ENCODE results near the gene CPED1. TPM values are rescaled to one million over a fixed set of nuclear protein-coding genes. Genes with fewer than 3 reads are reported as not detected.

CPED1 gene
- total RNA-seq, 1 donor from 2014 or later: 0.26 TPM

DNA sequence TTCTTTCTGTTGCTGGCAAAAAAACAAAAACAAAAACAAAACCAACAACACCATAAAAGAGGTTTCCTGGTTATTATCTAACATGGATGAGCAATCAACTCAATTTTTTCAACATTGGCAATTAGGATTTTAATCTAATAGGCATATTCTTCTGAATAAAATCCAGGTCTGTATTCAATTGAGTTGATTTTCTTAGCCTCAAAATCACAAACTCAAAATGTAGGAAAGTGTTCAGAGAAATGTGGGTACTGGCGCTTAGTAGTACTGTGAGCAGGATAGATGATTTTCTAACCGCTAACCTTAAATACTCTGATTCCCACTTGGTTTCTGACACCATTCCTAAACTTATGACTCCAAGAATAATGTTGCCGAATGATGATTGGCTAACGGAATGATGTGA, 345.9 kb downstream of the CPED1 start:
- no peak overlapping the region for H3K4me3 ChIP-seq (ENCODE audit: low read depth, low read length)

DNA sequence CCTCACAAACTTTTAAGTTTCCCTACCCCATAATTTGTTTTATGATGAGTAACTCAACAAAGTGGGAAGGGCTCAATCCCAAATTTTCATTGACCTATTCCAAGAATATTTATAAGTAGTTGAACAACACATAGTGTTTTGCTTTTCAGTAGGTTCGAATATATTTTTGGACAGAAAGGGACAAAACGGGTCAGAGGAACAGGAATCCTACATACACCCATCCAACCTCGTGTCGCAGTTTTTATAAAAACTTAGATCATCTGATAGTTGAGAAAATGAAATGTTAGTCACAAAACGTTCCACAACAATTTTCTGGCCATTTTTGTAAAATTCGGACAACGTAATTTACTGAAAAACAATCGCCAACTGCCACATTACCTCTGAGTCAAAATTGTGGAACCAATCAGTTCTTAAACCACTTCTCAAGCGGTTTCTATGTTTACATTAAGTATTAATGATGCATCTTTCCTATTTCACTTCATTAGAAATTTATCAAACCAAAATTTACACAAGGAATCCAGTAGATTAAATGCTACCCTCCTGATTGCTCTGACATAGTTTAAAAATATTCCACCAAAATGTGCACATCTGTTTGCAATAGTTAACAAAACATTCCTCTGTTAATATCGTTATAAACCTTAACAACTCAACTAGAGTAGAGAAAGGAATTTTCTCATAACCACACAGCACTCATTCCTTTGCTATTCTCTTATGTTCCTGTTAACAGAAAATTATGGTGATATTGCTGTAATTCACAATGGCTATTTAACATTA, 346.6 kb downstream of the CPED1 start:
- H3K27me3 ChIP-seq (ENCODE audit: control insufficient read depth, insufficient read depth, low read length): peaks cover 7% of the 10 kb centered on the region
- TF ChIP-seq, protein P1, sequence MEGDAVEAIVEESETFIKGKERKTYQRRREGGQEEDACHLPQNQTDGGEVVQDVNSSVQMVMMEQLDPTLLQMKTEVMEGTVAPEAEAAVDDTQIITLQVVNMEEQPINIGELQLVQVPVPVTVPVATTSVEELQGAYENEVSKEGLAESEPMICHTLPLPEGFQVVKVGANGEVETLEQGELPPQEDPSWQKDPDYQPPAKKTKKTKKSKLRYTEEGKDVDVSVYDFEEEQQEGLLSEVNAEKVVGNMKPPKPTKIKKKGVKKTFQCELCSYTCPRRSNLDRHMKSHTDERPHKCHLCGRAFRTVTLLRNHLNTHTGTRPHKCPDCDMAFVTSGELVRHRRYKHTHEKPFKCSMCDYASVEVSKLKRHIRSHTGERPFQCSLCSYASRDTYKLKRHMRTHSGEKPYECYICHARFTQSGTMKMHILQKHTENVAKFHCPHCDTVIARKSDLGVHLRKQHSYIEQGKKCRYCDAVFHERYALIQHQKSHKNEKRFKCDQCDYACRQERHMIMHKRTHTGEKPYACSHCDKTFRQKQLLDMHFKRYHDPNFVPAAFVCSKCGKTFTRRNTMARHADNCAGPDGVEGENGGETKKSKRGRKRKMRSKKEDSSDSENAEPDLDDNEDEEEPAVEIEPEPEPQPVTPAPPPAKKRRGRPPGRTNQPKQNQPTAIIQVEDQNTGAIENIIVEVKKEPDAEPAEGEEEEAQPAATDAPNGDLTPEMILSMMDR (IDR thresholded peaks at IDR 0.05; ENCODE audit: insufficient read depth, low read length, severe bottlenecking): no peak

More for the DNA sequence above, 345.9 kb downstream of the CPED1 start:
- DNase-seq (ENCODE audit: low read depth): no peak
- TF ChIP-seq, protein P1 (IDR thresholded peaks at IDR 0.05; ENCODE audit: insufficient read depth, low read length, severe bottlenecking): no peak
- no peaks in the 10 kb centered on the region for H3K36me3 ChIP-seq (ENCODE audit: control insufficient read depth, insufficient read depth, low read length)
- peaks cover 13% of the 10 kb centered on the region for H3K27me3 ChIP-seq (ENCODE audit: control insufficient read depth, insufficient read depth, low read length)
- no peak for FAIRE-seq

DNA sequence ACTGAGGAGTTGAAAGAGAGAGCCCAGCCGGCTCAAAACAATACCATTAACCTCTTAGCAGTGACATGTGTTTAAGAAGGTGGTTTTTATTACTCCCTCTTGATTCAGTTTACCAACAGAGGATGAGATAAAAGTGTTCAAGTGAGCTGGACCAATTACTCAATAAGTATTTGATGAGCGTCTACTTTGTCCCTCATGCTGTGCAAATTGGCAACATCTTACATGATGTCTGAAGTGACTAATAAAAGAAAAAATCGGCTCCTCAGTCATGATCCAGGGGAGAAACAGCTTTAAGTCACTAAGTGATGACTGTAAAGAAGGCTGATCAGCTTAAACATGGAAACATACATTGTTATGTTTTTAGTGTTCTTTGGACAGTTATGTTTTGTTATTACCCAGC, 348.1 kb downstream of the CPED1 start:
- no peak overlapping the region for H3K4me3 ChIP-seq (ENCODE audit: low read depth, low read length)
- no peaks in the 10 kb centered on the region for H3K36me3 ChIP-seq (ENCODE audit: control insufficient read depth, insufficient read depth, low read length)
- DNase-seq (ENCODE audit: low read depth) (no peak), FAIRE-seq (no peak)
- TF ChIP-seq, protein P1 (IDR thresholded peaks at IDR 0.05; ENCODE audit: insufficient read depth, low read length, severe bottlenecking): no peak
- peaks cover 2% of the 10 kb centered on the region for H3K27me3 ChIP-seq (ENCODE audit: control insufficient read depth, insufficient read depth, low read length)

More for the DNA sequence above, 346.6 kb downstream of the CPED1 start:
- DNase-seq (ENCODE audit: low read depth) (no peak), FAIRE-seq (no peak)
- H3K4me3 ChIP-seq (ENCODE audit: low read depth, low read length): no peak overlapping the region
- no peaks in the 10 kb centered on the region for H3K36me3 ChIP-seq (ENCODE audit: control insufficient read depth, insufficient read depth, low read length)

DNA sequence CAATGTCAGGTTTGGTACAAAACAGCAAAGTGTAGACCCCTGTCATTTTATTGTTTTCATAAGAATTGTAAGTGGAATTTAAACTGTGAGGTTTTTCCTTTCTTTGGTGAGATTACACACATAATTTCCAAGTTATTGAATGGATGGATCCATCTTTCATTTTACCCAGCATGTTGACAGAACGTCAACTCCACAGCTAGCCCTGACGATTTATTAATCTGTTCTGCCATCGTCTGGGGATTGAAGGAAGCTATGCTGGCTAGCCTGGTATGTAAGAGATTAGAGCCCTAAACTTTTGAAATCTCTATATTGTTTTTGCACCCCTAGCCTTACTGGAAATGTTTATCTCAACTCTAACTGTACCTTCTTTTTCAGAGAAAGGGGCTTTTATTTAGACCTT, 348.9 kb downstream of the CPED1 start:
- H3K4me3 ChIP-seq (ENCODE audit: low read depth, low read length): no peak overlapping the region
- TF ChIP-seq, protein P1 (IDR thresholded peaks at IDR 0.05; ENCODE audit: insufficient read depth, low read length, severe bottlenecking): peak; percentile 23
- FAIRE-seq: no peak
- peak; percentile 29 for DNase-seq (ENCODE audit: low read depth)
- H3K36me3 ChIP-seq (ENCODE audit: control insufficient read depth, insufficient read depth, low read length): no peaks in the 10 kb centered on the region
- H3K27me3 ChIP-seq (ENCODE audit: control insufficient read depth, insufficient read depth, low read length): peaks cover 1% of the 10 kb centered on the region

DNA sequence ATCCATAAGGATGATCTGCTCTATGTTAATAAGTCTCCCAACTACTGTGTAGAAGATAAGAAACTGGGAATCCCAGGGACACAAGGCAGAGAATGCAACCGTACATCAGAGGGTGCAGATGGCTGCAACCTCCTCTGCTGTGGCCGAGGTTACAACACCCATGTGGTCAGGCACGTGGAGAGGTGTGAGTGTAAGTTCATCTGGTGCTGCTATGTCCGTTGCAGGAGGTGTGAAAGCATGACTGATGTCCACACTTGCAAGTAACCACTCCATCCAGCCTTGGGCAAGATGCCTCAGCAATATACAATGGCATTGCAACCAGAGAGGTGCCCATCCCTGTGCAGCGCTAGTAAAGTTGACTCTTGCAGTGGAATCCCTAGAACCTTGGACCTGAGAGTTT, 350.6 kb downstream of the CPED1 start:
- TF ChIP-seq, protein P1 (IDR thresholded peaks at IDR 0.05; ENCODE audit: insufficient read depth, low read length, severe bottlenecking): no peak
- Histone ChIP-seq H3K36me3 (ENCODE audit: control insufficient read depth, insufficient read depth, low read length) (no peaks in the 10 kb centered on the region), H3K27me3 (ENCODE audit: control insufficient read depth, insufficient read depth, low read length) (peaks cover 1% of the 10 kb centered on the region), H3K4me3 (ENCODE audit: low read depth, low read length) (no peak overlapping the region)
- DNase-seq (ENCODE audit: low read depth) (no peak), FAIRE-seq (no peak)

DNA sequence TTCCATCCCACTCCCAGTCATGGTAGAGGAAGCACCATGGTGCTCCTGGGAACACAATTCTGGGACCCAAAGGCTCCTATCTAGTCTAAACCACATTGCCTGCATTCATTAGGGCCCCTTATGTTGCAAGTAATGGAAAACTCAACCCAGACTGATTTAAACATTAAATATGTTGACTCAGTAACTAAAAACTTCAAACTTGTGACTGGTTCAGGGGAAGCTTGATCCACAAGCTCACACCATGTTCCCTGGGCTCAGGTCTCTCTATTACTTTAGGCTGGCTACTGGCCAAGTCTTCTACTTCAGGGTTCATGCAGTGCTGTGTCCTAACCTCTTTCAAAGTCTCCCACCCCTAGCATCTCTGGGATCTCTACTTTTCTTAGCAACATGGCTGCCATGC, 353.4 kb downstream of the CPED1 start:
- TF ChIP-seq, protein P1 (IDR thresholded peaks at IDR 0.05; ENCODE audit: insufficient read depth, low read length, severe bottlenecking): no peak
- DNase-seq (ENCODE audit: low read depth): no peak
- Histone ChIP-seq H3K27me3 (ENCODE audit: control insufficient read depth, insufficient read depth, low read length) (no peaks in the 10 kb centered on the region), H3K36me3 (ENCODE audit: control insufficient read depth, insufficient read depth, low read length) (peaks cover 3% of the 10 kb centered on the region), H3K4me3 (ENCODE audit: low read depth, low read length) (no peak overlapping the region)
- FAIRE-seq: no peak
